CD4-positive, CD25-positive, alpha-beta regulatory T cell (primary cell): Measurements from ENCODE around the gene ULK1. TPM values are rescaled to one million over a fixed set of nuclear protein-coding genes. Genes with fewer than 3 reads are reported as not detected.

ENCODE experiments used
- ATAC-seq, 2 donors: fragments of 150-1000 bp; cut with Tn5 transposase; one replicate each; pipeline ENCODE4 v1.10.0; 2021; ENCODE audit warnings: low read depth in 2 of 2, moderate number of reproducible peaks in 2 of 2, moderate library complexity in 1 of 2
- DNase-seq, 3 donors: peaks; one replicate each; pipeline versions ENCODE4 v3.0.0 to v3.0.0-alpha.2; 2012 to 2022; ENCODE audit warnings: mixed read lengths in 1 of 3
- H3K27ac ChIP-seq: one replicate; pipeline ENCODE4 v1.7.0; 2013; ENCODE audit warnings: mild to moderate bottlenecking, low read length; ENCODE audit not compliant: insufficient read depth, poor library complexity, severe bottlenecking
- H3K27me3 ChIP-seq: one replicate; pipeline ENCODE4 v1.7.0; 2013; ENCODE audit warnings: low read length; ENCODE audit not compliant: control insufficient read depth, insufficient read depth
- H3K36me3 ChIP-seq: one replicate; pipeline ENCODE4 v1.7.0; 2013; ENCODE audit warnings: mild to moderate bottlenecking, low read length, moderate library complexity; ENCODE audit not compliant: control insufficient read depth, insufficient read depth
- H3K4me1 ChIP-seq: 2 replicates; pipeline ENCODE4 v1.7.0; 2013; ENCODE audit warnings: mild to moderate bottlenecking, low read length; ENCODE audit not compliant: insufficient read depth, control insufficient read depth, poor library complexity, severe bottlenecking
- H3K4me3 ChIP-seq: one replicate; pipeline ENCODE4 v1.7.0; 2013; ENCODE audit warnings: low read depth, mild to moderate bottlenecking, low read length, moderate library complexity
- H3K9me3 ChIP-seq, 2 experiments: 1 replicate in 1 of 2; 2 replicates in 1 of 2; pipeline ENCODE4 v1.7.0; 2013; ENCODE audit warnings: low read length in 2 of 2, mild to moderate bottlenecking in 1 of 2, moderate library complexity in 1 of 2; ENCODE audit not compliant: control insufficient read depth in 2 of 2
- H3K27ac Mint-ChIP-seq, 3 donors: one replicate each; pipeline ENCODE4 v1.8.0; 2020 to 2022; ENCODE audit warnings: mild to moderate bottlenecking in 3 of 3, mixed read lengths in 3 of 3, moderate library complexity in 2 of 3
- H3K27me3 Mint-ChIP-seq: one replicate; pipeline ENCODE4 v1.8.0; 2022; ENCODE audit warnings: mild to moderate bottlenecking, mixed read lengths
- H3K36me3 Mint-ChIP-seq: one replicate; pipeline ENCODE4 v1.8.0; 2020; ENCODE audit warnings: mixed read lengths
- H3K4me1 Mint-ChIP-seq, 4 donors: one replicate each; pipeline ENCODE4 v1.8.0; 2020 to 2022; ENCODE audit warnings: mixed read lengths in 4 of 4, mild to moderate bottlenecking in 1 of 4
- H3K4me3 Mint-ChIP-seq, 4 donors: one replicate each; pipeline ENCODE4 v1.8.0; 2020 to 2022; ENCODE audit warnings: mild to moderate bottlenecking in 4 of 4, mixed read lengths in 4 of 4, moderate library complexity in 3 of 4
- H3K9me3 Mint-ChIP-seq, 7 donors: one replicate each; pipeline ENCODE4 v1.8.0; 2020 to 2022; ENCODE audit warnings: mixed read lengths in 7 of 7, mild to moderate bottlenecking in 3 of 7, moderate library complexity in 2 of 7
- polyA plus RNA-seq, 4 donors: library from polyadenylated mRNA; unstranded; fragments of 300-500 nt; fragmentation: Illumina TruSeq; gene quantifications; one replicate each; pipeline ENCODE4 v1.2.3, GENCODE V29; 2021
- total RNA-seq: library from RNA; stranded (reverse); gene quantifications from one replicate; pipeline ENCODE4 v1.2.3, GENCODE V29; 2022

The ULK1 gene
- total and polyA plus RNA-seq, 5 donors from 2014 or later, result 0.20 to 90.0 (median 0.46) TPM

DNA sequence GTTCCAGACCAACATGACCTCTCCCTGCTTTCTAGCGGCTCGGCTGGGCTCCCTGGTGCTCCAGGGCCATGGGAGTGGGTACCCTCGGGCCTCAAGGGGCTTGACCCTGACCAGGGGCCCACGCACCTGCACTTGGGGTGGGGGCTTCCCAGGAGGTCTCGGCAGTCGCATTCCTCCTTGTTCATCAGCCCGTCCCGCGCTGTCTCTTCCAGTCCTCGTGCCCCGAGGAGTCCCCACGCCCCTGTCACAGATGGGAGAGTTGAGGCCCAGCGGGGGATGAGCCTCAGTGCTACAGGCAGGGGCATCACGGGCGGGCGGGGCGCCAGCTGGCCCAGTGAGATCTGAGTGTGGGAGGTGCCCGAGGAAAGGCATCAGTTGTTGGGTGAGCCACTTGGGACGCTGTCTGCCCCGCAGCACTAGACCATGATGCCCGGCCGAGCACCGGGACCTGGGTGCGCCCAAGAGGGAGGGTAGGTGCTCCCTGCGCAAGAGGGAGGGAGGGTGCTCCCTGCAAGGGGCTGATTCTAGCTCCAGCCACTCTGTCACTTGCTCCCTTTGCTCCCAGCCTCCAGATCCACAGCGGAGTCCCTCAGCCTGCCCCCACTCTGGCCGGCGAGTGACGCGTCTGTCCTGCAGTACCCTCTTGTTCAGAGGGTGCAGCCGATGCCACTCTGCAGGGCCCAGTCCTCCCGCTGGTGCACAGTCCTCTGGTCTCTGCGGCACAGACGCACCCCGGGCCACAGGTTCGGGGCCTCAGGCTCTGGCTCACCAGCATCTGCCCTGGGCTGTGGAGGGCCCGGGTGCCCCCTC lies 42.5 kb upstream of the ULK1 start:
- Histone ChIP-seq H3K36me3 (no peaks in the 10 kb centered on the region), H3K9me3 (no peaks in the 10 kb centered on the region), H3K27me3 (no peaks in the 10 kb centered on the region), H3K4me3 (no peak overlapping the region), H3K4me1 (no peaks in the 10 kb centered on the region), H3K27ac (no peak overlapping the region)
- Mint-ChIP-seq H3K36me3 (no peaks in the 10 kb centered on the region), H3K27ac (peak overlapping the region in 1 of 3 donors; percentile 91), H3K9me3 (peaks cover 0 to 4% (median 0%) of the 10 kb centered on the region in 7 donors), H3K27me3 (no peaks in the 10 kb centered on the region), H3K4me1 (no peaks in the 10 kb centered on the region), H3K4me3 (no peak overlapping the region)
- ATAC-seq (no peak), DNase-seq (no peak)

DNA sequence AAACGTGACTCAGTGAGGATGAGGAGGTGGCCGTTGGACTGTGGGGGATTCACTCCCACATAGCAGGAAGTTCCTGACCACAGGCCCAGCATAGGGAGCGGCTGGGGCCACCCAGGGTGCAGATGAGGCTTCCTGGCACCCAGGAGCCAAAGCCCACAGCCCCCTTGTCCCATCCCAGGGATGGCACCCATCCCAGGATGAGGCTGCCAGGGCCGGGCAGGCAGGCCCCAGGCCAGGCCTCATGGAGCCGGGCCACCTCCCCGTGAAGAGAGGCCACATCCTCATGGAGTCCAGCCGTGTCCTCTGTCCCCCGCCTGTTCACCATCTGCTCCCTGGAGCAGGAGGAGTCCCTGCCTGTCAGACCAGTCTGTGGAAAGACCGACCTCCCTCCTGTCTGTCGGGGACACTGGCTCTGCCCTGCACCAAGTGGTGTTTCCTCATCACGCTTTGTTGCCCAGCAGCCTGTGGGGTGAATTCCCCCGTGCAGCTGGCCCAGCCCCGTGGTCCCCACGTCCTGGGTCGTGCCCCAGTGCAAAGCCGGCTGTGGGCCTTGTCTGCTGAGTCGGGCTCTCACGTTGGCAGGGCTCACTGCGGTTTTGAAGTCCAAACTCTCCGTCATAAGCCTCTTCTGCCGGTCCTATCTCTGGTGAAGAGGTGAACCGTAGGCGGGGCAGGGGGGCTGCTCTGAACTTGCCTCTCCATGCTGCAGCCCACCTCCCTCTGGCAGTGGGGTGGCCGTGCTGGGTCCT lies 41.7 kb upstream of the ULK1 start:
- H3K27ac ChIP-seq, result no peak overlapping the region
- no peaks in the 10 kb centered on the region for H3K4me1 Mint-ChIP-seq
- DNase-seq, result no peak

DNA sequence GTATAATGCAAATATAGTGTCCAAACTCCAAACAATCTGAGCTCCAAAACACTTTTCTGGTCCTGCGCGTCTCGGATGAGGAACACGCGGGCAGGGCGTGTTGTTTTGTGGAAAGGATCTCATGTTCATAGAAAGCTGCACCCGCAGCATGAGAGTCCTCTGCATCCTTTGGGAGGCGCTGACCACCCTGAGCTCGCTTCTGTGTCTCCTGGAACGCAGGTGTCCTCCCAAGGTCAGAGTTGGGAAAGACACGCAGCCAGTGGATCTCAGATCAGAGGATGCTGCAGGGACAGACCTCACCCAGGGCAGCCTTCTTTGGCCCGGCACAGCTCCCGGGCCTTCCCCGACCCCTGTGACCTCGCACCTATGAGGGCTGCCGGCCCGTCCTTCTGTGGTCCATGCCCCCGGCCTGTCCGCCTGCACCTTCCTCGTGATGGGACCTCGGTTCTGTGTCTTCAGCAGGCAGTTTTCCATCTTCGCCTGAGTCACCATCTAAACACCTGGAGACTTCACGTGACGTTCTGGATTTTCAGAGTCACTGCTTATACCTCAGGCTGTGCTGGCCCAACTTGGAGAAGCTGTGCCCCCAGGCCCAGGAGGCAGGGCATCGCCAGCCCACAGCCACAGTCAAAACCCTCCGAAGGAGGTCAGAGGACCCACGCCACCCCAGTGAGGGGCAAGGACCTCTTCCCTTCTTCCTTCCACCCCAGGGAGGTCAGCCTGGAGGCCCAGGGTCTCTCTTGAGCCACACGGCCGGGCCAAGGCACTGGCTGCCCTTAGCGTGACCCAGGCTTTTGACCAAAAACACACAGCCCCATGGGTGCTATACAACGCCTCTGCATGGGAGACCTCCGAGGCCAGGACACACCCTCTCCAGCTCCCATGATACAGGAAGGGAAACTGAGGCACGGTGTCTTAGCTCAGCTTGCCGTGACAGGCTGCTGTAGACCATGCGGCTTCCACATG lies 40.3 kb upstream of the ULK1 start:
- no peaks in the 10 kb centered on the region for H3K27me3 ChIP-seq
- Mint-ChIP-seq H3K9me3 (peaks cover 0 to 4% (median 0%) of the 10 kb centered on the region in 7 donors), H3K4me3 (no peak overlapping the region), H3K4me1 (no peaks in the 10 kb centered on the region), H3K27ac (no peak overlapping the region), H3K36me3 (no peaks in the 10 kb centered on the region), H3K27me3 (no peaks in the 10 kb centered on the region)
- ATAC-seq (no peak), DNase-seq (no peak)
- no peaks in the 10 kb centered on the region for H3K4me1 ChIP-seq
- H3K4me3 ChIP-seq, result no peak overlapping the region
- no peaks in the 10 kb centered on the region for H3K36me3 ChIP-seq
- no peaks in the 10 kb centered on the region for H3K9me3 ChIP-seq
- no peak overlapping the region for H3K27ac ChIP-seq

More for the DNA sequence above, 41.7 kb upstream of the ULK1 start:
- no peaks in the 10 kb centered on the region for H3K27me3 Mint-ChIP-seq
- Histone ChIP-seq H3K27me3 (no peaks in the 10 kb centered on the region), H3K9me3 (no peaks in the 10 kb centered on the region), H3K36me3 (no peaks in the 10 kb centered on the region), H3K4me1 (no peaks in the 10 kb centered on the region), H3K4me3 (no peak overlapping the region)
- no peak for ATAC-seq
- H3K36me3 Mint-ChIP-seq, result no peaks in the 10 kb centered on the region
- peaks cover 0 to 4% (median 0%) of the 10 kb centered on the region in 7 donors for H3K9me3 Mint-ChIP-seq
- no peak overlapping the region for H3K4me3 Mint-ChIP-seq
- no peak overlapping the region for H3K27ac Mint-ChIP-seq

DNA sequence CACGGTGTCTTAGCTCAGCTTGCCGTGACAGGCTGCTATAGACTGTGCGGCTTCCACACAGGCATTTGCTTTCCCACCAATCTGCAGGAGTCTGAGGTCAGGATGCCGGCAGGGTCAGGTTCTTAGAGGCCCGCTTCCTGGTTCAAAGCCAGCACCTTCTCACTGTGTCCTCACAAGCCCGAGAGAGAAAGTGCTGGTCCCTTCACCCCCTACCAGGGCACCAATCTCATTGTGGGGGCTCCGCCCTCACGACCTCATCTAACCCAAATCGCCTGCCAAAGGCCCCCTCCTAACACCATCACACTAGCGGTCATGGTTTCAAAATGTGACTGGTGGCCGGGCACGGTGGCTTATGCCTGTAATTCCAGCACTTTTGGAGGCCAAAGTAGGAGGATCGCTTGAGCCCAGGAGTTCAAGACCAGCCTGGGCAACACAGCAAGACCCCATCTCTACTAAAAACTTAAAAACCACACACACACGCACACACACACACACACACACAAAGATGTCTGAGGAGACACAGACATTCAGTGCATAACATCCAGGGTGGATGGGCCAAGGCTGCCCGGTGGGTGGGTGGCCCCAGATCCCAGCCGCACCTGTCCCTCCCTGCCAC lies 39.5 kb upstream of the ULK1 start:
- ATAC-seq (no peak), DNase-seq (no peak)
- Mint-ChIP-seq H3K4me3 (no peak overlapping the region), H3K4me1 (no peaks in the 10 kb centered on the region), H3K27me3 (no peaks in the 10 kb centered on the region), H3K9me3 (peaks cover 0 to 4% (median 0%) of the 10 kb centered on the region in 7 donors), H3K27ac (no peak overlapping the region), H3K36me3 (no peaks in the 10 kb centered on the region)
- no peaks in the 10 kb centered on the region for H3K9me3 ChIP-seq
- no peak overlapping the region for H3K27ac ChIP-seq
- H3K27me3 ChIP-seq, result no peaks in the 10 kb centered on the region
- no peak overlapping the region for H3K4me3 ChIP-seq
- H3K4me1 ChIP-seq, result no peaks in the 10 kb centered on the region
- no peaks in the 10 kb centered on the region for H3K36me3 ChIP-seq

DNA sequence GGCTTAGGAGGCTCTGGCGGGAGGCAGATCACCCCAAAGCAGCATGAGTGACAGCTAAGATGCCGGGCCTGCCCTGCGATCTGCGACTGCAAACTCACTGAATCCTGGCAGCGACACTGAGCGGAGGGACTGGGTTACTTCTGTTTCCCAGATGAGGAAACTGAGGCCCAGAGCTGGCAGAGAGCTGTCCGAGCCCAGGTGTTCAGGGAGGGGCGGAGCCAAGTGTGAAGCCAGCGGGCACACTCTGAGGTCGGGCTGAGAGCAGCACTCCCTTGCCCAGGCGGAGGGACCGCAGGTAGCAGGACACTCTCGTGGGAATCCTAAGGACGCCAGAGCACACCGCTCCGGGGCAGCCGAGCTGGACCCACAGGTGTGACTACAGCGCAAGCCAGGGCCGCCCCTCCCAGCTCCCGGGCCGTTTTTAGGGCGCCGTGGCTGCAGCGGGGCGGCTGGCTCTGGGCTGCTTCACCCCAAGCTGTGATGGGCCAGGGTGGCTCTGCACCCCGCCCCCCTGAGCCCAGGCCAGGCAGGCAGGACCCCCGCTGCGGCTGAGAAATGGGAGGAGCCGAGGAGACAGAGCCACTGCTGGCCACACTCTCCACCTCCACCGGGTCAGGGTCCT lies 38.8 kb upstream of the ULK1 start:
- H3K27ac ChIP-seq, result no peak overlapping the region
- H3K4me1 ChIP-seq, result no peaks in the 10 kb centered on the region
- H3K27ac Mint-ChIP-seq, result peak overlapping the region in 2 of 3 donors; percentile 5 to 70
- no peak overlapping the region for H3K4me3 ChIP-seq
- H3K9me3 Mint-ChIP-seq, result peaks cover 0 to 4% (median 0%) of the 10 kb centered on the region in 7 donors
- no peaks in the 10 kb centered on the region for H3K4me1 Mint-ChIP-seq
- H3K27me3 ChIP-seq, result no peaks in the 10 kb centered on the region
- DNase-seq (no peak), ATAC-seq (no peak)
- no peaks in the 10 kb centered on the region for H3K27me3 Mint-ChIP-seq
- H3K36me3 ChIP-seq, result no peaks in the 10 kb centered on the region
- no peaks in the 10 kb centered on the region for H3K9me3 ChIP-seq
- no peaks in the 10 kb centered on the region for H3K36me3 Mint-ChIP-seq
- no peak overlapping the region for H3K4me3 Mint-ChIP-seq

DNA sequence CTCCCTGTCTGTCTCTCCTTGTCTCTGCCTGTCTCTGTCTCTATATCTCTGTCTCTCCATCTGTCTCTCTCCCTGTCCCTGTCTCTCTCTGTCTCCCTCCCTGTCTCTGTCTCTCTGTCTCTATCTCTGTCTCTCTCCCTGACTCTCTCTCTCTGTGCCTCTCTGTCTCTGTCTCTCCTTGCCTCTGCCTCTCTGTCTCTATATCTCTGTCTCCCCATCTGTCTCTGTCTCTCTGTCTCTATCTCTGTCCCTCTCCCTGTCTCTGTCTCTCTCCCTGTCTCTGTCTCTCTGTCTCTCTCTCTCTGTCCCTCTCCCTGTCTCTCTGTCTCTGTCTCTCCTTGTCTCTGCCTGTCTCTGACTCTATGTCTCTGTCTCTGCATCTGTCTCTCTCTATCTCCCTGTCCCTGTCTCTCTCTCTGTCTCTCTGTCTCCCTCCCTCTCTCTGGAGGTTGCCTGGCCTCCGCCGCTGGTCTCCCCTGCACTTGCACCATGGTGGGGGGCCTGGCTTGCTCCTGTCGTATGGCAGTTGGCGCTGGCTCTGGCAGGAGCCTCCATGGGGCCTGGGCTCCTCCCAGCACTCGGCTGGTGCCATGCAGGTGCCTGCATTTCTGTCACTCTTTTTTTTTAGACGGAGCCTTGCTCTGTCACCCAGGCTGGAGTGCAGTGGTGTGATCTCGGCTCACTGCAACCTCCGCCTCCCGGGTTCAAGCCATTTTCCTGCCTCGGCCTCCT lies 37.9 kb upstream of the ULK1 start:
- H3K27me3 Mint-ChIP-seq, result no peaks in the 10 kb centered on the region
- Histone ChIP-seq H3K27me3 (no peaks in the 10 kb centered on the region), H3K9me3 (no peaks in the 10 kb centered on the region), H3K4me3 (no peak overlapping the region), H3K4me1 (no peaks in the 10 kb centered on the region), H3K36me3 (no peaks in the 10 kb centered on the region), H3K27ac (no peak overlapping the region)
- peaks cover 0 to 4% (median 0%) of the 10 kb centered on the region in 7 donors for H3K9me3 Mint-ChIP-seq
- peak overlapping the region in 1 of 3 donors; percentile 70 for H3K27ac Mint-ChIP-seq
- no peak for ATAC-seq
- no peak for DNase-seq
- H3K36me3 Mint-ChIP-seq, result no peaks in the 10 kb centered on the region
- no peak overlapping the region for H3K4me3 Mint-ChIP-seq
- H3K4me1 Mint-ChIP-seq, result peaks cover 0 to 2% (median 0%) of the 10 kb centered on the region in 4 donors
